ENCODE measurements around the gene CXCL11. TPM values are rescaled to one million over a fixed set of nuclear protein-coding genes. Genes with fewer than 3 reads are reported as not detected.

The CXCL11 gene
- polyA plus RNA-seq, 1 of the 3 experiments (the other 2 are of a cell fraction) = not detected

DNA sequence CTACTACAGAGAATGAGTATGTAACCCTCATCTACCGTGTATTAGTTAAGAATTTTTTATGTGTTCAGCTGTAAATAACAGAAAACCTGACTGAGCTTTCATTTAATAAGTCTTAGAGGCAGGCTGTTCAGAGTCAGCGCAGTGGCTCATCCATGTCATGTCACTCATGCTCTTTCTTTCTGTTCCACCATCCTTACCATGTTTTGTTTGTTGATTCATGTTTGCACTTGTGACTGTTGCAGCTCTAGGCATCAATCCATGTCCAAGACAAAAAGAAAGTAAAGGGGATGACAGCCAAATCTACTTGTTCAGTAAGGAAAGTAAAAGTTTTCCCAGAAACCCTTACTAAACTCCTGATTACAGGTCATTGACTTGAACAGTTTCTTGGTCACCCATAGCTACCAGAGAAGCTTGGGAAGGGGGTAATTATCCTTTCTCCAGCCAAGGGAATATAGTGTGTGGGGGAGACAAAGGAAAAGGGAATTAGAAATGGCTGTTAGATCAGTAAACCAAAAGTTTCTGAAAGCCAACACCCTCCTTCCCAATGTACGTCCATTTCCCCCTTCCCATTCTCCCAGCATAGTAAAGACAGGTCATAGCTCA, 47.6 kb upstream of the CXCL11 start:
- ChIA-PET POLR2A (no interaction called here), CTCF (interaction anchor here (0.6 to 4.7 kb wide), 6 partner anchors 8 to 167 kb away, joined by 3 to 29 read pairs (median 4); no protein-coding TSS in a partner anchor)
- no peaks in the 10 kb centered on the region for H3K9me3 ChIP-seq
- H3K27me3 ChIP-seq (ENCODE audit: insufficient read depth) = no peaks in the 10 kb centered on the region; the same call in 1 of the 2 replicates
- no peaks in the 10 kb centered on the region for H3K4me1 ChIP-seq (ENCODE audit: control insufficient read depth in 1 of 2, insufficient read depth in 2 of 2, low read depth in 1 of 2, low read length in 1 of 2)
- no peaks in the 10 kb centered on the region for H3K9me2 ChIP-seq
- H3F3A ChIP-seq (replicated peaks; ENCODE audit: insufficient read depth) = no peaks in the 10 kb centered on the region
- no peak overlapping the region for H3K4me2 ChIP-seq
- H3K36me3 ChIP-seq (replicated peaks in 1 of 2; ENCODE audit: control insufficient read depth in 1 of 2, insufficient read depth in 2 of 2, low read length in 1 of 2) = no peaks in the 10 kb centered on the region
- no peaks in the 10 kb centered on the region for H4K20me1 ChIP-seq (ENCODE audit: insufficient read depth)
- no peak overlapping the region for H3K4me3 ChIP-seq (ENCODE audit: low read depth in 2 of 2, low read length in 1 of 2)
- no peak overlapping the region for H2AFZ ChIP-seq (ENCODE audit: low read depth)
- H3K79me2 ChIP-seq (ENCODE audit: insufficient read depth) = no peaks in the 10 kb centered on the region
- no peak for DNase-seq
- TF ChIP-seq, protein P1, sequence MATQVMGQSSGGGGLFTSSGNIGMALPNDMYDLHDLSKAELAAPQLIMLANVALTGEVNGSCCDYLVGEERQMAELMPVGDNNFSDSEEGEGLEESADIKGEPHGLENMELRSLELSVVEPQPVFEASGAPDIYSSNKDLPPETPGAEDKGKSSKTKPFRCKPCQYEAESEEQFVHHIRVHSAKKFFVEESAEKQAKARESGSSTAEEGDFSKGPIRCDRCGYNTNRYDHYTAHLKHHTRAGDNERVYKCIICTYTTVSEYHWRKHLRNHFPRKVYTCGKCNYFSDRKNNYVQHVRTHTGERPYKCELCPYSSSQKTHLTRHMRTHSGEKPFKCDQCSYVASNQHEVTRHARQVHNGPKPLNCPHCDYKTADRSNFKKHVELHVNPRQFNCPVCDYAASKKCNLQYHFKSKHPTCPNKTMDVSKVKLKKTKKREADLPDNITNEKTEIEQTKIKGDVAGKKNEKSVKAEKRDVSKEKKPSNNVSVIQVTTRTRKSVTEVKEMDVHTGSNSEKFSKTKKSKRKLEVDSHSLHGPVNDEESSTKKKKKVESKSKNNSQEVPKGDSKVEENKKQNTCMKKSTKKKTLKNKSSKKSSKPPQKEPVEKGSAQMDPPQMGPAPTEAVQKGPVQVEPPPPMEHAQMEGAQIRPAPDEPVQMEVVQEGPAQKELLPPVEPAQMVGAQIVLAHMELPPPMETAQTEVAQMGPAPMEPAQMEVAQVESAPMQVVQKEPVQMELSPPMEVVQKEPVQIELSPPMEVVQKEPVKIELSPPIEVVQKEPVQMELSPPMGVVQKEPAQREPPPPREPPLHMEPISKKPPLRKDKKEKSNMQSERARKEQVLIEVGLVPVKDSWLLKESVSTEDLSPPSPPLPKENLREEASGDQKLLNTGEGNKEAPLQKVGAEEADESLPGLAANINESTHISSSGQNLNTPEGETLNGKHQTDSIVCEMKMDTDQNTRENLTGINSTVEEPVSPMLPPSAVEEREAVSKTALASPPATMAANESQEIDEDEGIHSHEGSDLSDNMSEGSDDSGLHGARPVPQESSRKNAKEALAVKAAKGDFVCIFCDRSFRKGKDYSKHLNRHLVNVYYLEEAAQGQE (IDR thresholded peaks at IDR 0.05; ENCODE audit: low read depth, low read length) = no peak
- no peak for TF ChIP-seq RCOR1 (IDR thresholded peaks at IDR 0.05; ENCODE audit: low read length)
- TF ChIP-seq, protein P2, sequence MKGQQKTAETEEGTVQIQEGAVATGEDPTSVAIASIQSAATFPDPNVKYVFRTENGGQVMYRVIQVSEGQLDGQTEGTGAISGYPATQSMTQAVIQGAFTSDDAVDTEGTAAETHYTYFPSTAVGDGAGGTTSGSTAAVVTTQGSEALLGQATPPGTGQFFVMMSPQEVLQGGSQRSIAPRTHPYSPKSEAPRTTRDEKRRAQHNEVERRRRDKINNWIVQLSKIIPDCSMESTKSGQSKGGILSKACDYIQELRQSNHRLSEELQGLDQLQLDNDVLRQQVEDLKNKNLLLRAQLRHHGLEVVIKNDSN (IDR thresholded peaks at IDR 0.05; ENCODE audit: borderline replicate concordance, low read depth) = no peak
- TF ChIP-seq, protein P3, sequence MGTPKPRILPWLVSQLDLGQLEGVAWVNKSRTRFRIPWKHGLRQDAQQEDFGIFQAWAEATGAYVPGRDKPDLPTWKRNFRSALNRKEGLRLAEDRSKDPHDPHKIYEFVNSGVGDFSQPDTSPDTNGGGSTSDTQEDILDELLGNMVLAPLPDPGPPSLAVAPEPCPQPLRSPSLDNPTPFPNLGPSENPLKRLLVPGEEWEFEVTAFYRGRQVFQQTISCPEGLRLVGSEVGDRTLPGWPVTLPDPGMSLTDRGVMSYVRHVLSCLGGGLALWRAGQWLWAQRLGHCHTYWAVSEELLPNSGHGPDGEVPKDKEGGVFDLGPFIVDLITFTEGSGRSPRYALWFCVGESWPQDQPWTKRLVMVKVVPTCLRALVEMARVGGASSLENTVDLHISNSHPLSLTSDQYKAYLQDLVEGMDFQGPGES (IDR thresholded peaks at IDR 0.05; ENCODE audit: low read depth, low read length) = no peak
- no peak for TF ChIP-seq SMC3 (IDR thresholded peaks at IDR 0.05; ENCODE audit: low read depth, low read length)
- no peak for TF ChIP-seq POLR2AphosphoS5 (IDR thresholded peaks at IDR 0.05; ENCODE audit: low read depth, low read length)
- TF ChIP-seq NFIC (IDR thresholded peaks at IDR 0.05; ENCODE audit: borderline replicate concordance) = no peak
- no peak for TF ChIP-seq TCF12 (IDR thresholded peaks at IDR 0.05)
- no peak for TF ChIP-seq RAD21 (IDR thresholded peaks at IDR 0.05; ENCODE audit: low read length)
- no peak for TF ChIP-seq GATA2 (CRISPR knock-in tag; IDR thresholded peaks at IDR 0.05)
- TF ChIP-seq, protein P4, sequence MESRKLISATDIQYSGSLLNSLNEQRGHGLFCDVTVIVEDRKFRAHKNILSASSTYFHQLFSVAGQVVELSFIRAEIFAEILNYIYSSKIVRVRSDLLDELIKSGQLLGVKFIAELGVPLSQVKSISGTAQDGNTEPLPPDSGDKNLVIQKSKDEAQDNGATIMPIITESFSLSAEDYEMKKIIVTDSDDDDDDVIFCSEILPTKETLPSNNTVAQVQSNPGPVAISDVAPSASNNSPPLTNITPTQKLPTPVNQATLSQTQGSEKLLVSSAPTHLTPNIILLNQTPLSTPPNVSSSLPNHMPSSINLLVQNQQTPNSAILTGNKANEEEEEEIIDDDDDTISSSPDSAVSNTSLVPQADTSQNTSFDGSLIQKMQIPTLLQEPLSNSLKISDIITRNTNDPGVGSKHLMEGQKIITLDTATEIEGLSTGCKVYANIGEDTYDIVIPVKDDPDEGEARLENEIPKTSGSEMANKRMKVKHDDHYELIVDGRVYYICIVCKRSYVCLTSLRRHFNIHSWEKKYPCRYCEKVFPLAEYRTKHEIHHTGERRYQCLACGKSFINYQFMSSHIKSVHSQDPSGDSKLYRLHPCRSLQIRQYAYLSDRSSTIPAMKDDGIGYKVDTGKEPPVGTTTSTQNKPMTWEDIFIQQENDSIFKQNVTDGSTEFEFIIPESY (IDR thresholded peaks at IDR 0.05; ENCODE audit: borderline replicate concordance, low read depth) = no peak
- TF ChIP-seq, protein P5, sequence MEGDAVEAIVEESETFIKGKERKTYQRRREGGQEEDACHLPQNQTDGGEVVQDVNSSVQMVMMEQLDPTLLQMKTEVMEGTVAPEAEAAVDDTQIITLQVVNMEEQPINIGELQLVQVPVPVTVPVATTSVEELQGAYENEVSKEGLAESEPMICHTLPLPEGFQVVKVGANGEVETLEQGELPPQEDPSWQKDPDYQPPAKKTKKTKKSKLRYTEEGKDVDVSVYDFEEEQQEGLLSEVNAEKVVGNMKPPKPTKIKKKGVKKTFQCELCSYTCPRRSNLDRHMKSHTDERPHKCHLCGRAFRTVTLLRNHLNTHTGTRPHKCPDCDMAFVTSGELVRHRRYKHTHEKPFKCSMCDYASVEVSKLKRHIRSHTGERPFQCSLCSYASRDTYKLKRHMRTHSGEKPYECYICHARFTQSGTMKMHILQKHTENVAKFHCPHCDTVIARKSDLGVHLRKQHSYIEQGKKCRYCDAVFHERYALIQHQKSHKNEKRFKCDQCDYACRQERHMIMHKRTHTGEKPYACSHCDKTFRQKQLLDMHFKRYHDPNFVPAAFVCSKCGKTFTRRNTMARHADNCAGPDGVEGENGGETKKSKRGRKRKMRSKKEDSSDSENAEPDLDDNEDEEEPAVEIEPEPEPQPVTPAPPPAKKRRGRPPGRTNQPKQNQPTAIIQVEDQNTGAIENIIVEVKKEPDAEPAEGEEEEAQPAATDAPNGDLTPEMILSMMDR (IDR thresholded peaks at IDR 0.05) = no peak
- TF ChIP-seq RXRA (IDR thresholded peaks at IDR 0.05; ENCODE audit: borderline replicate concordance, low read depth) = no peak
- TF ChIP-seq FOSL2 (IDR thresholded peaks at IDR 0.05; ENCODE audit: borderline replicate concordance, low read depth) = no peak
- no peak for TF ChIP-seq EZH2phosphoT487 (IDR thresholded peaks at IDR 0.05; ENCODE audit: borderline replicate concordance, low read depth)
- TF ChIP-seq RFX5 (IDR thresholded peaks at IDR 0.05; ENCODE audit: low read length) = no peak
- no peak for TF ChIP-seq JUND (IDR thresholded peaks at IDR 0.05)
- TF ChIP-seq MXI1 (IDR thresholded peaks at IDR 0.05; ENCODE audit: low read depth, low read length) = no peak
- TF ChIP-seq TEAD4 (IDR thresholded peaks at IDR 0.05; ENCODE audit: borderline replicate concordance, insufficient read depth) = no peak
- TF ChIP-seq EP300 (IDR thresholded peaks at IDR 0.05; ENCODE audit: borderline replicate concordance in 1 of 2, low read depth in 1 of 2, low read length in 1 of 2) = no peak
- no peak overlapping the region for H3K9ac ChIP-seq
- no peak overlapping the region for H3K27ac ChIP-seq (ENCODE audit: low read depth in 2 of 2, low read length in 1 of 2)
- 70% methylated on average over 3 of the region's 3 CpGs for WGBS (ENCODE audit: low lambda C conversion rate)
